CD4-positive, alpha-beta T cell treated with Interleukin-15 for 1 hour (primary cell): ENCODE results near the gene LYVE1.

Source experiments
- DNase-seq: peaks from one replicate; pipeline ENCODE4 v3.0.0-alpha.2; 2020

The LYVE1 gene

DNA sequence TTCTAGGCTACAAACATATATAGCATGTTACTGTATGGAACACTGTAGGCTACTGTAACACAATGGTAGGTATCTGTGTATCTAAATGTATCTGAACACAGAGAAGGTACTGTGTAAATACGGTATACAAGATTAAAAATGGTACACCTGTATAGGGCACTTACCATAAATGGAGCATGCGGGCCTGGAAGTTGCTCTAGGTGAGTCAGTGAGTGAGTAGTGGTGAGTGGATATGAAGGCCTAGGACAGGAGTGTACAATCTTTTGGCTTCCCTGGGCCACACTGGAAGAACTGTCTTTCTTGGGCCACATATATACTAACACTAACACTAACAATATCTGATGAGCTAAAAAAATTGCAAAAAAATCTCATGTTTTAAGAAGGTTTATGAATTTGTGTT is 48.8 kb downstream of the LYVE1 start:
- DNase-seq: no peak

DNA sequence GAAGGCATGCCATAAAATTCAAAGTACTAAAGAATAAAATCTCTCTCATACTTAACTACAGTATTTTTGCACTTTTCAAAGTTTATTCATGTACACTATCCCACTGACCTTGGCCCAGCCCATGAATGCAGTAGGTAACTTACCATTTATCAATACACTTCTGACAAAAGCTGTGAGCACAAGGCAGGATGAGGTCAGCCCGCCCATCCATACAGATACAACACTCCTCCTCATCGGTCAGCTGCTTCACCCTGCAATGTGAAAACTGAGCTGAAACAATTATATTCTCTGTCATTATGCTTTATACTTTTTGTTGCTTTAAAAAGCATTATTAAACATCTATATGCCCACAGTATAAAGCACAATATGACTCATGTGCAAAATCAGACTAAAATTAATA is 49.6 kb downstream of the LYVE1 start:
- DNase-seq: no peak

DNA sequence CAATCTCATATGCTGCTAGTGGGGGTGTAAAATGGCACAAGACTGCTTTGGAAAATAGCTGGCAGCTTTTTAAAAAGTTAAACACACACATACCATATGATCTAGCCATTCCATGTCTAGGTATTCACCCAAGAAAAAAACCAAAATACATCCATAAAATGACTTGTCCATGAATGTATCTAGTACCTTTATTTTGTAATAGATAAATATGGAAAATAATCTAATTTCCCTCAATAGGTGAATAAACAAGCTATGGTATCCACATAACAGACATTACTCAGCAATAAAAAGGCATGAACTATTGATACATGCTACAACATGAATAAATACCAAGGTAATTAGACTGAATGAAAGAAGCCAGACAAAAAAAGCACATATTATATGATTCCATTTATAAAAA is 50.3 kb downstream of the LYVE1 start:
- no peak for DNase-seq

DNA sequence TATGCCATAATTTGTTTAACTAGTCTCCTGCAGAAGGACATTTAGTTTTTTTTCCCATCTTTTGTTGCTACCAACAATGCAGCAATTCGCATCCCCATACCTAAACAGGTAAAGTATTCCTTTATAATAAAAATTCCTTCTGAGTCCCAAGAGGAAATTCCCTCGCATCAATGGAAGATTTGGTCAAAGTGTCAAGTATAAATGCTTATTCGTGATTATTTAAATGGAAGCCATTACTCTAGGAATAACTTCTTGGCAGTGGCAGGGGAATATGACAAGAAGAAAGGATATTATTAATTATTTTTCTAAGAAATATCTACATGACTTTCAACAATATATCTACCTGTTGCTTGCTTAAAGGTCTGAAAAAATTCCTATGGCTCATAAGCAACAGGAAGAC is 53.0 kb downstream of the LYVE1 start:
- DNase-seq: no peak

DNA sequence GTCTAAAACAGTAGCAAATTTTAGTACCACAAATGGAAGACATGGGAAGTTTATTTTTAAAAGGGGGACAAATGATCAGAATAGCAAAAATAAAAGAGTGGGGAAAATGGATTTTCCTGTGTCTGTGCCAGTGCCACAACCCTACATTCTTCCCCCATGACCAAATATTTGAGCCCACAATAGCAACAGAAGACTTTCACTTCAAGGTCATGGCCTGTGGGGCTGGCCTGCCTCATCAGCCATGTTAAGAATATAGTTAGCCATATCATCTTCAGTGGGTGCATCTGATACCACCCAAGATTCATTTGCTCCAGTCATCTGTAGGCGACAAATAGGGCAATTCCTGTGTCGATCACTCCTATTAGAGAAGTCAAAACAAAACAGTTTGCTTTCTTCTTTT is 53.8 kb downstream of the LYVE1 start:
- DNase-seq: no peak

DNA sequence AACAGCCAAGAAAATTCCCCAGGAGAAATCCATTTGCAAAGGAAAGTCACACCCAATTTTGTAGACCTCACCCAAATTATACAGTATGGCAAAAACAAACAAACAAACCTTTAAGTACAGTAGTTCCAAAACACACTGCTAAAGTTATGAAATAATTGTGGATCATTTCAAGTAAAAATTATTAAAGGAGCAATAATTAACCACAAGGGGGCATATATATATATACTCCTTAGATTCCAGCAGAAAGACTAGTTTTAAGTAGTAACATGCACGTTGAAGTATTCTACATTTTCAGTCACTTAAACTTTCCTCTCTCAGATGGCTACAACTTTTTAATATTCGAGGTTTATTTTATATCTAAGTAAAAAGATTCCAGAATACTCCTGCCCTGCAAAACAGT is 54.3 kb downstream of the LYVE1 start:
- DNase-seq: no peak

DNA sequence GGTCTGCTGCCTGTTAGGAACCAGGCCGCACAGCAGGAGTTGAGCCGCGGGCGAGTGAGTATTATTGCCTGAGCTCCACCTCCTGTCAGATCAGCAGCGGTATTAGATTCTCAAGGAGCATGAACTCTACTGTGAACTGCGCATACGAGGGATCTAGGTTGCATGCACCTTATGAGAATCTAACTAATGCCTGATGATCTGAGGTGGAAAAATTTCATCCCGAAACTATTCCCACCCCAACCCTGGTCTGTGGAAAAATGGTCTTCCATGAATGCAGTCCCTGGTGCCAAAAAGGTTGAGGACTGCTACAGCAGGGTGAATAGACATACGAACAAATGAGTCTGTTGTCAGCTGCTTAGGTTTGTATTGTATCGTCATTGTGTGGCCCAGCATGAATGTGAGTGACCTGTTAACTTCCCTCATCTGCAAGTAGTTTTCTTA is 57.3 kb downstream of the LYVE1 start:
- DNase-seq: no peak
